ENCODE results near the gene SPRR2B.
A peak's percentile ranks its signal among the peaks of the same experiment; 100 is the strongest.
"Not testable (repeated sequence)": the region's sequence is repeated elsewhere in the genome, so short reads cannot be mapped to it uniquely, and the experiment has no call there.

SPRR2B gene

DNA sequence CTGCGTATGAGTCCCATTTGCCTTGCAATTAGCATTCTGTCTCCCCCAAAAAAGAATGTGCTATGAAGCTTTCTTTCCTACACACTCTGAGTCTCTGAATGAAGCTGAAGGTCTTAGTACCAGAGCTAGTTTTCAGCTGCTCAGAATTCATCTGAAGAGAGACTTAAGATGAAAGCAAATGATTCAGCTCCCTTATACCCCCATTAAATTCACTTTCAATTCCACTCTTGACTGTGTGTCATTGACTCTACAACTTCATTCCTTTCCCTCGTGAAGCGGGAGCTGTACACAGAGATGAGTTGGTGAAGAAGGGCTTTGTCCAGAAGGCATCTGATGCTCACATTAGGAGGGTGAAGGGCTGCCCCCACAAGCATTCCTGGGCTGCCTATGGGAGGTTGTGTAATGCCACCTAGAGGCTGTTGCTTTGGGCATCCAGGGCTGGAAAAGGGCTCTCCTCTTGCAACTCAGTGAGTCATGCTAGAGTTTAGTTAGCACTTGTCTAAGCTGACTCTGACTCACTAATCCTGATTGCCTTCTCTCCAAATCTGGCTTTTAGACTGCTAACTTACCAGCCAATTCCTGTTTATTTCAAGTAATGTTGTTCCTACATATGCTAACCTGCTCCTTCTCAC, 38.6 kb downstream of the SPRR2B start:
- DNase-seq (ENCODE audit: low read depth): peak; percentile 25

DNA sequence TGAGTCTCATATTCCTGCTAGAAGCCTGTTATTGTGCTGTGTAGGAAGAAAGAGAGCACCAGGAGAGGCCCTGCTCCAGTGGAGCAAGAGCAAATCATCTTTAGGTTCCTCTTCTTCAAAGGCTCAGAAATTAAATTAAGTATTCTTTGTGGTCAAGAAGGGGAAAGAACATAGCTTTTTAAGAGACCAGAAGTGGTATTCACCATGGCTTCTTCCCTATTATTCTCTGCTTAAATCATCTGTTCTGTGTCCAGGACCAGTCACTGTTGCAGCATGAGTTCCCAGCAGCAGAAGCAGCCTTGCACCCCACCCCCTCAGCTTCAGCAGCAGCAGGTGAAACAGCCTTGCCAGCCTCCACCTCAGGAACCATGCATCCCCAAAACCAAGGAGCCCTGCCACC, 39.3 kb downstream of the SPRR2B start:
- no peak for DNase-seq (ENCODE audit: low read depth)

GRCh38 chr1:153030895-153031294, 40.5 kb downstream of the SPRR2B start, which contains the start of gene SPRR1B:
SPRR1B (plus strand) TSS chr1:153031203; CDS start chr1:153032346, 1,143 bp downstream.
- no peak for DNase-seq (ENCODE audit: low read depth)

DNA sequence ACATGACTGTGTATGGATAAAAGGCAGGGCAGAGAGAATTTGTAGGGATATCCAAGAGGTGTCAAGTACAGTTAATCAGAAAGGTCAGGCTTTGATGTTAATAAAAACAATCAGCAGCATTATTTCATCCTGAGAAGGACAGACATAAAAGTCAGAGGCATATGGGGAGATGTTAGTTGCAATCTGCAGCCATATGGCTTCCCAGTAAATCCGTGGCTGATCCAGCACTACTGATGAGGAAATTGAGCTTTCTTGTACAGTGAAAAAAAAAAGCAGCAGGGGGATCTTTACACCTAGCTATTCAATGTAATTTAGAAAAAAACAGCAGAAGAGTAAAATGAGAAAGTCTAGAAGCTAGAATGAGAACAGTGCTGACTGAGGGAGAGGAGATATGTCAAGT, 42.6 kb downstream of the SPRR2B start:
- no peak for DNase-seq (ENCODE audit: low read depth)

GRCh38 chr1:153025797-153026196, 45.6 kb downstream of the SPRR2B start:
- no peak for DNase-seq (ENCODE audit: low read depth)

- DNase-seq (ENCODE audit: low read depth): no peak
Measured at GRCh38 chr1:153024413-153024812, 47.0 kb downstream of the SPRR2B start.

- no peak for DNase-seq (ENCODE audit: low read depth)
Measured at GRCh38 chr1:153023109-153023508, 48.3 kb downstream of the SPRR2B start.

DNA sequence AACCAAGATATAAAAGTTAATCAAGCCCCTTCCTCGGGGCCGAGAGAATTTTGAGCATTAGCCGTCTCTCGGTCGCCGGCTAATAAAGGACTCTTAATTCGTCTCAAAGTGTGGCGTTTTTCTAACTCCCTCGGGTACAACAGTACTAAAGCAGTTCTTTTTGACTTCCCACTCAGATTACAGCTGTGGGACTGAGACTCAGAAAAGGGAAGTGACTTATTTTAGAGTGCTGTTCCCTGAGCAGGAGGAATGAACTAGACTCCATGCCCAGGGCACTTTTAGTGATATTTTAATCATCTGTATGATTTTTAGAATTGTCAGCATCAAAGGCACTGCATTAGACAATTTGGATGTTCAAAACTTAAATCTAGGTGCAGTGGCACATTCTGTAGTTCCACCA, 49.1 kb downstream of the SPRR2B start:
- DNase-seq (ENCODE audit: low read depth): not testable (repeated sequence)

- DNase-seq (ENCODE audit: low read depth): not testable (repeated sequence)
Measured at GRCh38 chr1:153021829-153022228, 49.6 kb downstream of the SPRR2B start.

All from iris pigment epithelial cell (primary cell).